ENCODE measurements around the gene OSBPL10. TPM values are rescaled to one million over a fixed set of nuclear protein-coding genes. Genes with fewer than 3 reads are reported as not detected.

OSBPL10 gene, protein sequence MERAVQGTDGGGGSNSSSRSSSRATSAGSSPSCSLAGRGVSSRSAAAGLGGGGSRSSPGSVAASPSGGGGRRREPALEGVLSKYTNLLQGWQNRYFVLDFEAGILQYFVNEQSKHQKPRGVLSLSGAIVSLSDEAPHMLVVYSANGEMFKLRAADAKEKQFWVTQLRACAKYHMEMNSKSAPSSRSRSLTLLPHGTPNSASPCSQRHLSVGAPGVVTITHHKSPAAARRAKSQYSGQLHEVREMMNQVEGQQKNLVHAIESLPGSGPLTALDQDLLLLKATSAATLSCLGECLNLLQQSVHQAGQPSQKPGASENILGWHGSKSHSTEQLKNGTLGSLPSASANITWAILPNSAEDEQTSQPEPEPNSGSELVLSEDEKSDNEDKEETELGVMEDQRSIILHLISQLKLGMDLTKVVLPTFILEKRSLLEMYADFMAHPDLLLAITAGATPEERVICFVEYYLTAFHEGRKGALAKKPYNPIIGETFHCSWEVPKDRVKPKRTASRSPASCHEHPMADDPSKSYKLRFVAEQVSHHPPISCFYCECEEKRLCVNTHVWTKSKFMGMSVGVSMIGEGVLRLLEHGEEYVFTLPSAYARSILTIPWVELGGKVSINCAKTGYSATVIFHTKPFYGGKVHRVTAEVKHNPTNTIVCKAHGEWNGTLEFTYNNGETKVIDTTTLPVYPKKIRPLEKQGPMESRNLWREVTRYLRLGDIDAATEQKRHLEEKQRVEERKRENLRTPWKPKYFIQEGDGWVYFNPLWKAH
- total RNA-seq (2022; extraction: Qiagen RNA extraction; ENCODE audit: low read depth), result 14.6 to 19.0 TPM (median 15.8 TPM) in 5 replicates

DNA sequence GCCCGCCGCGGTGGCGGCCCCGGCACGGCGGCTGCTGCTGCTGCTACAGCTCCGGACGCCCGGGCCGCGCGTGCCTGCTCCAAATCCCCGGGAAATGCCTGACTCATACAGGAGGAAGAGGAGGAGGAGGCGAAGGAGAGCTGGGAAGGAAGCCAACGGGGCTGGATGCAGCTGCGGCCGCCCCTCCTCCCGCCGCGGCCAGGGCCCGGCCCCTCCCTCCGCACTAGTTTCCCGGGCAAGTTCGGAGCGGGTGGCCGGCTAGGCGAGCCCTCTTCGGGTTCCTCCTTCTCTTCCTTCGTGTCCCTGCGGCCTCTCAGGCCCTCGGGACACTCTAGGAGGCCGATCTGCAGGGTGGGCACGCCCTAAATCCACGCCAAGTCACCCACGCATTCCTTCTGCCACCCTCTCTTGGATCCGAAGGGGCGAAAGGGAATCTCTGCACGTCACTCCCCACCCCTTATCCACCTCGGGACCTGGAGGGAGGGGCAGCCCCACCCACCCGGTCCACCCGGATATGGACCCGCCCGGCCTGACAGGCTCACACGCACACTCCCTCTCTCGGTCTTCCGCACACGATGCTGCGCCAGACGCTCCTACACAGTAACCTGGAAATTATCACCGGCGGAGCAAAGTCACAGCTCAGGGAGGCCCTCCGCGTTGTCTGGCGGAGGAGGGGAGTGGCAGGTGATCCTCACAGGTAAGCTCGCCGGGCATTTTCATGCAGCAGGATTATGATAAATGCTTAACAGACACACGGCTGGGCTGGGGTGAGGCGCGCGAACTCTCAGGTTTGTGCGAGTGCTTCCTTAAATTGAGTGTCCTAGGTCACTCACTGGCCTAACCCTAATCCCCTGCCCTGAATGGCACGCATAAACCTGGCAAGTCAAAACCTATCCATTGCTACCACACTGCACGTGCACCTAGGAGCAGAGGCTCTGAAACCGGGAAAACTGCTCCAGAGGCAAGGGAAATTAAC lies at the start of gene OSBPL10, which contains the start of gene ZNF860:
OSBPL10 (minus strand) TSS at position 57 of the 976 bp plus-strand sequence. CDS start 83 bp downstream, outside the sequence.
ZNF860 (plus strand) TSS at position 545 of the 976 bp plus-strand sequence. CDS start 7,330 bp downstream, outside the sequence.

Other genes with a start within 250 kb of the OSBPL10 start
- 0.95 to 2.1 TPM (median 1.2 TPM) in 5 replicates for gene ZNF860, start 488 bp upstream of the OSBPL10 start, total RNA-seq (2022; extraction: Qiagen RNA extraction; ENCODE audit: low read depth)
- gene GPD1L, start 125.4 kb upstream of the OSBPL10 start, total RNA-seq (2022; extraction: Qiagen RNA extraction; ENCODE audit: low read depth), result 11.9 to 19.6 TPM (median 19.0 TPM) in 5 replicates